Adrenal gland (tissue), 12 donors: ENCODE measurements around the gene ASB6. TPM values are rescaled to one million over a fixed set of nuclear protein-coding genes. Genes with fewer than 3 reads are reported as not detected.

ENCODE experiments used
- DNase-seq, 7 donors: peaks; one replicate each; pipeline ENCODE4 v3.0.0-alpha.2; 2019 to 2020
- H3K27ac ChIP-seq, 5 donors: fragments of 200-600 bp; sonication (generic) in 4 of 5; 1 replicate in 3 of 5; 2 replicates in 2 of 5; pipeline versions ENCODE4 v1.5.1 to v1.8.0; 2016 to 2020; ENCODE audit warnings: mild to moderate bottlenecking in 1 of 5
- H3K27me3 ChIP-seq: fragments of 200-600 bp; 2 replicates; pipeline ENCODE4 v1.8.0; 2021
- H3K36me3 ChIP-seq, 2 donors: fragments of 200-600 bp; replicated peaks in 1 of 2; 1 replicate in 1 of 2; 2 replicates in 1 of 2; pipeline versions ENCODE4 v1.5.1 to v1.8.0; 2018 to 2022
- H3K4me1 ChIP-seq, 2 donors: fragments of 200-600 bp; replicated peaks in 1 of 2; 1 replicate in 1 of 2; 2 replicates in 1 of 2; pipeline versions ENCODE4 v1.5.1 to v1.8.0; 2018 to 2021
- H3K4me3 ChIP-seq, 4 donors: fragments of 200-600 bp; sonication (generic) in 3 of 4; one replicate each; pipeline ENCODE4 v1.5.1; 2016 to 2018
- H3K9me3 ChIP-seq, 3 donors: fragments of 200-600 bp; sonication (generic) in 1 of 3; replicated peaks in 1 of 3; 1 replicate in 2 of 3; 2 replicates in 1 of 3; pipeline versions ENCODE4 v1.5.1 to v1.8.0; 2016 to 2021
- POLR2A ChIP-seq, 2 donors: fragments of 450-650 bp; IDR thresholded peaks; one replicate each; pipeline ENCODE4 v1.6.1; 2017; ENCODE audit warnings: antibody characterized with exemption in 2 of 2, mild to moderate bottlenecking in 2 of 2, moderate library complexity in 1 of 2
- WGBS, 4 donors: extraction: QIAGEN DNeasy Blood & Tissue Kit in 2 of 4; methylation state at CpG; one replicate each; pipeline versions ENCODE4 v1.1.5 to v1.1.7; 2013 to 2017; 5-methylcytosine and 5-hydroxymethylcytosine counted together
- intact Hi-C, 2 donors: fragments of 100-400 bp; cut with DNase I; formaldehyde crosslinking; loops; one replicate each; pipeline versions ENCODE4 v1.14.1 to v1.15.0; 2022 to 2023
- polyA plus RNA-seq, 3 donors: library from polyadenylated mRNA; stranded (reverse); fragments of 200-250 nt in 2 of 3; fragments of 350-450 nt in 1 of 3; fragmentation: Illumina TruSeq in 1 of 3; extraction: RNeasy Lipid Tissue Mini Kit (QIAGEN cat#74804) in 1 of 3; gene quantifications; one replicate each; pipeline ENCODE4 v1.2.3, GENCODE V29; 2013 to 2014
- total RNA-seq, 9 donors: library from RNA; depleted of rRNA in 4 of 9; stranded (reverse); fragments of >200 nt in 4 of 9; fragments of 120-200 nt in 1 of 9; fragmentation: NEBNext Ultra II Directional in 1 of 9; extraction: Animal tissue kit (Norgen Biotek cat#: 25700) in 1 of 9; gene quantifications; one replicate each; pipeline versions ENCODE4 v1.1.0 to v1.2.4, GENCODE V29; 2013 to 2023
- TF ChIP-seq, protein P1 (sequence below), 6 experiments: fragments of 450-650 bp in 4 of 6; fragments of 200-600 bp in 2 of 6; sonication (generic) in 1 of 6; IDR thresholded peaks; 1 replicate in 5 of 6; 2 replicates in 1 of 6; pipeline versions ENCODE4 v1.5.1 to v1.8.0; 2016 to 2021; ENCODE audit warnings: antibody characterized with exemption in 6 of 6, mild to moderate bottlenecking in 2 of 6, moderate library complexity in 1 of 6
- donor health status: healthy with polysubstance abuse.
- donor health status: Bipolar disorder and iron deficiency.
- donor health status: DM: yes; HTN: yes; CAD: no.
- donor health status: DM: no; HTN: no; CAD: no.
- donor health status: DM: no; HTN: no; CAD: no.
- donor health status: DM: yes; HTN: yes; CAD: no.

Gene ASB6
- total and polyA plus RNA-seq, 12 donors, result 10.0 to 34.2 (median 26.8) TPM

- no peaks in the 10 kb centered on the region for H3K4me1 ChIP-seq
- no peaks in the 10 kb centered on the region for H3K36me3 ChIP-seq
- intact Hi-C loops, result no loop called here
- H3K27me3 ChIP-seq, result no peaks in the 10 kb centered on the region
- no peak overlapping the region for H3K4me3 ChIP-seq
- WGBS, 4 donors, result 67 to 84% (median 76%) methylated on average over 11 of the region's 11 CpGs
- DNase-seq, result no peak
- TF ChIP-seq POLR2A (IDR thresholded peaks at IDR 0.05), result no peak
- TF ChIP-seq, protein P1, sequence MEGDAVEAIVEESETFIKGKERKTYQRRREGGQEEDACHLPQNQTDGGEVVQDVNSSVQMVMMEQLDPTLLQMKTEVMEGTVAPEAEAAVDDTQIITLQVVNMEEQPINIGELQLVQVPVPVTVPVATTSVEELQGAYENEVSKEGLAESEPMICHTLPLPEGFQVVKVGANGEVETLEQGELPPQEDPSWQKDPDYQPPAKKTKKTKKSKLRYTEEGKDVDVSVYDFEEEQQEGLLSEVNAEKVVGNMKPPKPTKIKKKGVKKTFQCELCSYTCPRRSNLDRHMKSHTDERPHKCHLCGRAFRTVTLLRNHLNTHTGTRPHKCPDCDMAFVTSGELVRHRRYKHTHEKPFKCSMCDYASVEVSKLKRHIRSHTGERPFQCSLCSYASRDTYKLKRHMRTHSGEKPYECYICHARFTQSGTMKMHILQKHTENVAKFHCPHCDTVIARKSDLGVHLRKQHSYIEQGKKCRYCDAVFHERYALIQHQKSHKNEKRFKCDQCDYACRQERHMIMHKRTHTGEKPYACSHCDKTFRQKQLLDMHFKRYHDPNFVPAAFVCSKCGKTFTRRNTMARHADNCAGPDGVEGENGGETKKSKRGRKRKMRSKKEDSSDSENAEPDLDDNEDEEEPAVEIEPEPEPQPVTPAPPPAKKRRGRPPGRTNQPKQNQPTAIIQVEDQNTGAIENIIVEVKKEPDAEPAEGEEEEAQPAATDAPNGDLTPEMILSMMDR (IDR thresholded peaks at IDR 0.05), result no peak
- no peaks in the 10 kb centered on the region for H3K9me3 ChIP-seq
- no peak overlapping the region for H3K27ac ChIP-seq
Measured at GRCh38 chr9:129681924-129682323, 40.0 kb upstream of the ASB6 start.

GRCh38 chr9:129679537-129679936 lies 37.6 kb upstream of the ASB6 start:
- TF ChIP-seq POLR2A (IDR thresholded peaks at IDR 0.05), result no peak
- TF ChIP-seq, protein P1 (IDR thresholded peaks at IDR 0.05), result no peak
- WGBS, 4 donors, result 71 to 97% (median 84%) methylated on average over 6 to 9 of the region's 9 CpGs
- H3K36me3 ChIP-seq, result no peaks in the 10 kb centered on the region
- DNase-seq, result no peak
- no peak overlapping the region for H3K4me3 ChIP-seq
- H3K27ac ChIP-seq, result no peak overlapping the region
- H3K27me3 ChIP-seq, result no peaks in the 10 kb centered on the region
- H3K4me1 ChIP-seq, result no peaks in the 10 kb centered on the region
- intact Hi-C loops, result no loop called here
- no peaks in the 10 kb centered on the region for H3K9me3 ChIP-seq

GRCh38 chr9:129678844-129679243 lies 36.9 kb upstream of the ASB6 start:
- intact Hi-C loops, result no loop called here
- Histone ChIP-seq H3K9me3 (no peaks in the 10 kb centered on the region), H3K4me1 (no peaks in the 10 kb centered on the region), H3K4me3 (no peak overlapping the region), H3K36me3 (no peaks in the 10 kb centered on the region), H3K27me3 (no peaks in the 10 kb centered on the region), H3K27ac (no peak overlapping the region)
- WGBS, 4 donors, result 73 to 81% (median 77%) methylated on average over 4 to 9 of the region's 9 CpGs
- TF ChIP-seq POLR2A (IDR thresholded peaks at IDR 0.05), result no peak
- TF ChIP-seq, protein P1 (IDR thresholded peaks at IDR 0.05), result no peak
- DNase-seq, result no peak

GRCh38 chr9:129677456-129677855 lies 35.5 kb upstream of the ASB6 start:
- Histone ChIP-seq H3K27ac (no peak overlapping the region), H3K36me3 (no peaks in the 10 kb centered on the region), H3K9me3 (no peaks in the 10 kb centered on the region), H3K27me3 (no peaks in the 10 kb centered on the region), H3K4me1 (no peaks in the 10 kb centered on the region), H3K4me3 (no peak overlapping the region)
- WGBS, 4 donors, result 64 to 89% (median 82%) methylated on average over 6 to 9 of the region's 9 CpGs
- no peak for DNase-seq
- TF ChIP-seq, protein P1 (IDR thresholded peaks at IDR 0.05), result no peak
- intact Hi-C loops, result no loop called here
